GM19351 (cell line): Measurements from ENCODE around the gene EMC10.
A peak's percentile ranks its signal among the peaks of the same experiment; 100 is the strongest.

Source experiments
- ATAC-seq: cut with Tn5 transposase; IDR thresholded peaks from one replicate; pipeline ENCODE4 v1.9.1; 2021; ENCODE audit warnings: mild to moderate bottlenecking, moderate library complexity; ENCODE audit not compliant: unreplicated experiment

The EMC10 gene

DNA sequence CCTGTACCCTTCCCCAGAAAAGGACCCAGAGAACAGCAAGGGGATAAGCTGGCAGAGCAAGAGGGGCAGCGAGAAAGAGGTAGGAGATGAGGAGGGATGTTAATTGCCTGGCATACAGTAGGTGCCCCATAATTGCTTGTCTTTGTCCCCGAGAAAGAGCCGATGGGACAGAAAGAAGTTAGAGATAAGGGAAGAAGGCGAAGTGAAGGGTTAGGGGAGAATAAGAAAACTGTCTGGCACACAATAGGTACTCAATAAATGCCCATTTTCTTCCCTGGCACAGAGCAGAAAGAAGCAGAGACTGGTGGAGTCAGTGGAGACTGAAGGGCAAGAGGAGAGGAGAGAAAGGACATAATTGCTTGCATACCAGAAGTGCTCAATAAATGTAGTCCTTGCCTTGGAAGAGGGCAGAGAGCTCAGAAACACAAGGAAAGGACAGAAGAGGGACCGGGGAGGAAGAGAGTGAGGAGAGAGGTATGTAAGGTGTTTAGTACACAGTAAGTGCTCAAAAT, 18.8 kb downstream of the EMC10 start:
- ATAC-seq, result no peak

DNA sequence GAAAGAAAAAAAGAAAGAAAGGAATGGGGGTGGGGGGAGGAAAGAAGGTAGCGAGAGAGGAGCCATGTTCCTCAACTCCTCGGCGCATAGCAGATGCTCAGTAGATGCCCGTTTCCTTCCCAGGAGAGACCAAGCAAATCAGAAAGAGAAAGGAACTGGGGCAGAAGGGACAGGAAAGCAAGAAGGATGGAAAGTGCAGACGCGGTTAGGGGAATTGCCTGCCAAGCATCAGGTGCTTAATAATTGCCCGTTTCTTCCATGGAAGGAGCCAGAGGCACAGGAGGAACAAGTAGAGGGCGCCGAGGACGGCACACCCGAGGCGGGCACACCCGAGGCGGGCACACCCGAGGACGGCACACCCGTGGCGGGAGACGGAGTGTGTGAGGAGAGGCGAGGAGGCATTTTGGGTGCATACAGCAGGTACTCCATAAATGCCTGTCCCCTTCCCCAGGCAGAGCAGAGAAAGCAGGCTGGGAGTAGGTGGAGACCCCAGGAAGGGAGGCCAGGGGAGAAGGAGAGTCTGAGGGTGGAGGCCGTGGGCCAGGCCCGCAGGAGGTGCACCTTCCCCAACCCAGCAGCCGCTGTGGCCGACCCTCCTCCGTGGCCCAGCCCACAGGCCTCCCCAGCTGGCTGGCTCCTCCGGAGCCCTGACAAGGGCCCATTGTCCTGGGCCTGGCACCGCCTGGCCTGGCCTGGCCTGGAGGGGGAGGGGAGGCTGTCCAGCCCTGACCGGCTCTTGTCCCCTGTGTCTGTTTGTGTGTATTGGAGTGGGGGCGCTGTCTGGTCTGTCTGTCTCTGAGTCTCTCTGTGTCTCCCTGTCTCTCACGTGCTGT, 20.1 kb downstream of the EMC10 start:
- no peak for ATAC-seq

DNA sequence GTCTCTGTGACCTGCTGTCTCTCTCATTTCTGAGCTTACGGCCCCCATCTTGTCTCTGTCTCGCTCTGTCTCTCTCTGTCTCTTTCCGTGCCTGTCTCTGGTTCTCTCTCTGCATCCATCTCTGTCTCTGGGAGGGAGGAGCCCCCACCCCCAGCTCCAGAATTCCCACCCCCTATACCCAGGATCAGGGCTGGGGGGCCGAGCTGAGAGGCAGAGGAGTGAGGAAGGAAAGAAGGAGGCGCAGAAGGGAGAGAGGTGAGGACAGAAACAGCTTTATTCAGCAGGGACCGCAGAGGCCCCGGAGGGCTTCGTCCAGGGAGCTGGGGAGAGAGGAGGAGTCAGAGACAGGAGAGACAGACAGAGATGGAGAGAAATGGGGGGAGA, 20.7 kb downstream of the EMC10 start:
- ATAC-seq, result no peak

DNA sequence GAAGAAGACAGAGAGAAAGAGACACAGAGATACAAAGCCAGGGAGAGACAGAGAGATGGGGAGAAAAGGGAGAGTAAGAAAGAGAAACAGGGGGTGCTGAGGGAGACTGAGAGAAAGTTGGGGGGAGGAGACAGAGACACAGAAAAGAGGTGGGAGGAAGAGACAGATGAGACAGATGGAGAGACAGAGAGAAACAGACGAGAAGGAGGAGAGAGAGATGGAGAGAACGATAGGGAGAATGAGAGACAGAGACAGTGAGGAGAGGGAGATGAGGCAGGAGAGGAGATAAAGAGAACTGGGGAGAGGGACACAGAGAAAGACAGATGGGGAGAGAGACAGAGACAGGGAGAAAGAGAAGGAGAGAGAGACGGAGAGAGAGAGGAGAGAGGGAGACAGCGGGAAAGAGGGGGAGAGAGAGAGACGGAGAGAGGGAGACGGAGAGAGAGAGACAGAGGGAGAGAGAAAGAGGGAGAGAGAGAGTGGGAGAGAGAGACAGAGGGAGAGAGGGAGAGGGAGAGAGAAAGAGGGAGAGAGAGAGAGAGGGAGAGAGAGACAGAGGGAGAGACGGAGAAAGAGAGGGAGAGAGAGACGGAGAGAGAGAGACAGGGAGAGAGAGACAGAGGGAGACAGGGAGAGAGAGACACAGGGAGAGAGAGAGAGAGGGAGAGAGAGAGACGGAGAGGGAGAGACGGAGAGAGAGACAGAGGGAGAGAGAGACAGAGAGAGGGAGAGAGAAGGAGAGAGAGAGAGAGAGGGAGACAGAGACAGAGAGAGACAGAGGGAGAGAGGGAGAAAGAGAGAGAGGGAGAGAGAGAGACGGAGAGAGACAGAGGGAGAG, 22.1 kb downstream of the EMC10 start:
- no peak for ATAC-seq

DNA sequence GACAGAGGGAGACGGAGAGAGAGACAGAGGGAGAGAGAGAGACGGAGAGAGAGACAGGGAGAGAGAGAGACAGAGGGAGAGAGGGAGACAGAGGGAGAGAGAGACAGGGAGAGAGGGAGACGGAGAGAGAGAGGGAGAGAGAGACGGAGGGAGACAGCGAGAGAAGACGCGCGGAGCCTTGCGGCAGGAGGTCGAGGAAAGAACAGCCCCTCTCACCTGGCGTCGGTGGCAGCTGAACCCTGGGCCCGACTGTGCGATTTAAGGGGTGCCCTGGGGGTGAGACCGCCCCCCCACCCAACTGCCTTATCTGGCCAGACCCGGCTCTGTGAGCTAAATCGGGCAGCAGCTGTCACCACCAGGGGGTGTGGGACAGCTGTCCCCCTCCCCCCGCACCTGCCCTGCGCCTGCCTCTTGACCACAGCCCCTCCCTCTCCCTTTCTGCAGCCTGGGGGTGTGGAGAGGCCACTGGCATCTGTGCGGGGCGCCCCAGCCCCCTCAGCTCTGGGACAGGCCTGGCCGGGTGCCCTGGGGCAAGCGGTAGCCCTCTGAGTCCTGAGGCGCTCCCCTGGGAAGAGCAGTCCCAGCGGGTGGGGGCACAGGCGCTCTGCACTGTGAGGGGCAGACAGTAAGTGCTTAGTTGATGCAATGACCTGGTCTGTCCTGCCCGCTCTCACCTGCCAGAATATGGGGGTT, 23.9 kb downstream of the EMC10 start:
- no peak for ATAC-seq

DNA sequence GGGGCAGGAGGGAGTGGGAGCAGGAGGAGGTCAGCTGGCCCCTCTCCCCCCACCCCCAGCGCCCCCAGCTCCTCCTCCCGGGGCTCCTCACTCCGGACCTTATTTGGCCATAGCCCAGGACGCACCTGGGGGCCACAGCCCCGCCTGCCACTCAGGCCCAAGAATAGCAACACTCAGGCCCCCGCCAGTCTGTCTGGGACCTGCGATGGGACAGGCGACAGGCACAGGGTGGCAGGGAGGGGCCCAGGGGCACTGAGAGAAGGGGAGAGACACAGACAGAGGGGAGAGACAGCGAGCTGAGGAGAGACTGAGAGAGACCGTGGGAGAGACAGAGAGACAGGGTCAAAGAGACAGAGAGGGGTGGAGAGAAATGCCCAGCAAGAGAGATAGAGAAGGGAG, 24.4 kb downstream of the EMC10 start:
- ATAC-seq, result no peak

DNA sequence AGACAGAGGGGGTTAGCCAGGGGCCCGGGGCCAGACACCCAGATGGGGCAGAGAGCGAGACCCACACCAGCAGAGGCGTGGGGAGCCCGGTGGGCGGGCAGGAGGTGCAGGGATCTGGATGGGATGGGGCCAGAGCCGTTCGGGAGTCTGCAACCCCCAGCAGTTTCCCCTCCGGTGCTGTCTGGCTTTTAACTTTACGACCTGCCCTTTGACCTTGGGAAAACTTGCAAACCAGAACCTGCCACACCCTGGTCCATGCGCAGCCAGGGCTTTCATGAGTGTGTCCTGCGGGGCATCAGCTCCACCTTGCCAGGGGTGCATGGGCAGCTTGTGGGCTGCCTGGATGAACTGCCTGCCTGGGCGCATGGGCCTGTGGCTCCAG, 24.9 kb downstream of the EMC10 start:
- no peak for ATAC-seq

DNA sequence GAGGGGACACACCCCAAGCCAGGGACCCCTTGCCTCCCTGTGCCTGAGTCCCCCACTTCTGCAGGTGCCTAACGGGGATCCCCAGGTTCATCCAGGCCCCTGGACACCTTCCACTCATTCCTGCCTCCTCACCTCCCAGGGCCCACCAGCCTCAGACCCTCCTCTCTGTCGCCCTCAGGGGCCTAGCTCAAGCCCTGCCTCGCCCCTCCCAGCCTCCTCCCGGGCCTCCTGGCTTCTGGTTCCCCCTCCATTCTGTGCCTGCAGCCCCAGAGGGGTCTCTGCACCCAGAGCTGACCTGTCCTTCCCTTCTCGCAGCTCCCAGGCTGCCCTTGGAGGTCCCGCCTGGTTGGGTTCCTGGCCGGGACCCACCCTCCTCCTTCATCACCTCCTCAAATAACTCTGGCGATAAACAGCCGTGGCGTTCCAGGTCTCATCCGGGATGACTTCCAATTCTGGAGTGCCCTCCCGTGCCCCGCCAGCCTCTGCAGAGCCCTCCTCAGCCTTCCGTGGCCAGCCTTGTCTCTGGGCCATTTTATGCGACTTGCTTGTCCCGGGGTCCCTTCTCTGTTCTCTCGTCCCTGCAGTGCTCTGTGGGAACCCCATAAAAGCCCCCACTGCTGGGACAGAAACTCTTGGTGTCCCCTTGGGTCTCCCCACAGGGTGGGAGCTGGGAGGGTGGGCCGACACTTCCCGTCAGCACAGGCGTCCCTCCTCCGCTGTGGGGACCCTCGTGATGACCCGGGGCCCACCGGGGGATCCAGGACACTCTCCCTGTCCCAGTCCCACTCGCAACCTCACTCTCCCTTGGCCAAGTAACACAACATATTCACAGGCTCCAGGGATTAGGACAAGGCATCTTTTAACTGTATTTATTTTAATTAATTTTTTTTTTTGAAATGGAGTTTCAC, 25.5 kb downstream of the EMC10 start:
- no peak for ATAC-seq

DNA sequence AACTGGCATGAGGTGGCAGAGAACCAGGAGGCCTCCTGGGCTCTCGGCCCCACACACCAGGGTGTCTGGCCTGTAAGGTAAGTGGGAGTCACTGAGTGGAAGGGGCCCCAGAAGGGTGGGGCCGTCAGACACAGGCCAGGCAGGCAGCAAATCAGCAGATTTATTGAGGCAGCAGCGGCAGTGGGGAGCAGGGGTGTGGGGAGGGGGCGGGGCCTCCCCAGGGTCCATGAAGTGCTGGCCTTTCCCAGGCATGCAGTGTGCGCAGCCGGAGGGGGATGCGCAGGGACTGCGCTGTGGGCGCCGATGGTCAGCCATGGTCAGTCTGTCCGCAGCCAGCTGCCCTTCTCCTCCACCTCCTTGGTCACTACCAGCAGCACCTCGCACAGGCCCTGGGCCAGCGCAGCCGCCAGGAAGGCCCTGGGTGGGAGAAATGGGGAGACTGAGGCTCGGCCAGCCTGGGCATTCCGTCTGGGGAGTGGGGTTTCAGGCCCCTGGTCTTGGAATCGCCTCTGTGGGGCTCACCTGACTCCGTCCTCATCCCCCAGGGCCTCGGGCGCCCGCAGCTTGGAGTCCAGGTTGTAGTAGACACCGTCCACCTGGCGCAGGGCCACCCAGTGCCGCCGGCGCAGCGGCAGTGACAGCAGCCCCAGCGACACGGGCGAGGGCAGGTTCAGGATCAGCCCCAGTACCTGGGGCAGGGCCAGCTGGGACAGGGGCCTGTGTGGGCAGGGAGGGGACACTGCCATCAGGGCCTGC, 29.7 kb downstream of the EMC10 start:
- no peak for ATAC-seq

DNA sequence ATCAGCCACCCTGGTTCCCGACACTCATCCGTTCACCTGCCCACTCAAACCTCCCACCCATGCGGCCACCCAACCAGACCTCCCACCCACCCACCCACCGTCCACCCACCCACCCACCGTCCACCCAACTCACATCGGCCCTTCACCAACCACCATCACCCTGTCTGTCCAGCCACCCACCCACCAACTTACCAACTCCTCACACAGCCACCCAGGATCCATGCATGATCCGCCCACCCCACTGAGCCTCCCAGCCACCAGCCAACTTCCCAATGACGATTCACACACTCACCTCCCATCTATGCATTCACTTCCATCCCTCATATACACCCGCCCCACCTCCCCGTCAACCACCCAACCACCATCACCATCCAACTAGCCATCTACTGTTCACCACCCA, 30.4 kb downstream of the EMC10 start:
- ATAC-seq, result no peak

DNA sequence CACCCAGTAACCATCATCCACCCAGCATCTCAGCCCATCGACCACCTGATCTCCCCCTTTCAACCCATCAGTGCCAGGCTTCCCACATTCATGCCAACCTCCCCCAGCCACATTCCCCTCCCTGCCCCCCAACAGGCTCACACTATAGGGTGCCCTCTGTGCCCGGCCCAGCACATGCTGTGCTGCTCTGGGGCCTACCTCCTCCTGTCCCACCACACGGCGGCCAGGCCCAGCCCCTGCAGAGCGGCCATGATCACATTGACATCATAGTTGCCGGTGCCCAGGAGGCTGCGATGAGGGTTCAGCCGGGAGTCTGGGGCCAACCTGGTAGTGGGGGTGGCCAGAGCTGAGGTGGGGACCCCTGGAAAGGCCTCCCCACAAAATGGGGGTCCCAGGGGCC, 31.1 kb downstream of the EMC10 start:
- no peak for ATAC-seq

DNA sequence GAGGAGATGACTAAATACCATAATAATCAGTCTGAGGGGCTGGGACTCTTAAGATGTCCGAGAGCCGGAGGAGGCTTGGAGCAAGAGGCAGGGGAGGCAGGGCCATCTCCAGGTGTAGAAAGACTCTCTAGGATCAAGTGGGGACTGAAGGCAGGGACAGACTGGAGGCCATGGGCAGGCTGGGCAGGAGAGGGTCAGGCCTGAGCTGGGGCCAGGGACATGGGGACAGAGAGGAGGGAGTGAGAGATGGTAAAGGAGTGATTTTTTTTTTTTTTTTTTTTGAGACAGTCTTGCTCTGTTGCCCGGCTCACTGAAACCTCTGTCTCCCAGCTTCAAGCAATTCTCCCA, 32.5 kb downstream of the EMC10 start:
- ATAC-seq, result no peak

DNA sequence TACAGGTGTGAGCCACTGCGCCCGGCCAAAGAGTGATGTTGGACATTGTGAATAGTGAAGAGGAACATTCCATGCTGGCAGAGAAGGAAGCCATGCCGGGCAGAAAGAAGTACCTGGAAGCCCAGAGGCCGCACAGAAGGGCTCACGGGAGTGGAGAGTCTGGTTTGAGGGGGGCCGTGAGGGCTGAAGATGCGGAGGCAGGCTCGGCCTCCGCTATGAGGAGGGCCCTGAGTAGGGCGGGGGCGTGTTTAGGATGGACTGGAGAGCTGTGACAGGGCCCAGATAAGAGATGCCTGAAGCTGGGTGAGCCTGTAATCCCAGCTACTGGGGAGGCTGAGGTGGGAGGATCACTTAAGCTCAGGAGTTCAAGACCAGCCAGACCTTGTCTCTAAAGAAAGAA, 33.1 kb downstream of the EMC10 start:
- ATAC-seq, result no peak

DNA sequence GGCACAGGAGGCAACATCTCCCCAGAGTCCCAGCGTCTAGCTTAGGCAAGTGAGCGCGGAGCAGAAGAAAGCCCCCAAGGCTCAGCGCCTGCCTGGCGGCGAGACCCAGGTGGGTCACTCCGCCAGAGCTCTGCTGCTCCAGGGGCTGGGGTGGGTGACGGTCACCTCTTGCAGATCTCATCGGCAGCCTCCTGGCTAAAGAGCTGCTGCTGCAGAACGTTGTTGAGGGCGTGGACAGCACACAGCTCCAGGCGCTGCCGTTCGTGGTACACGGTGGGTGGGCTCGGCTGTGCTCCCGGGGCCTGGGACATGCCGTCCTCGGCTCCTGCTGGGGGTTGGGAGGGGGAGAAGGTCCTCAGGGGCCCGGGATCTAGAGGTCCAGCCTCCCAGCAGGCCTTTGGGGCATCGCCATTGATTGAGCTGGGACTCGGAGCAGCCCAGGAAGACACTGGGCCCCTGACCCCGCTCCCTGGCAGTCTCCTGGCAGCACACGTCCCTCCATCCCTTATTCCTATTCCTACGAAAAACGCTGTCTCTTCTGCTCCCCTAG, 33.9 kb downstream of the EMC10 start:
- no peak for ATAC-seq

DNA sequence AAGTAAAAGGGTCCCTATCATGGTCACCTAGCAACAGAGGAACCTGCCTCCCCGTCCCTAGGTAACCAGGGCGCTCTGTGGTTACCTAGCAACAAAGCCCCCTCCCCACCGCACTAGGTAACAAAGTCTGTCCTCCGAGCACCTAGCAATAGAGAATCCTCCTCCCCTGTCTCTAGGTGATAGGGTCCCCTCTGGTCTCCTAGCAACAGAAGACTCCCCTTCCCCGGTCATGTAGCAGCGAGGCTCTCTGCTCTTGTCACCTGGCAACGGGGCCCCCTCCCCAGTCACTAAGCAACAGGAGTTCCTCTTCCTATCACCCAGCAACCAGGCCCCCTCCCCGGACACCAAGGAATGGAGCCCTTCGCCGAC, 34.4 kb downstream of the EMC10 start:
- no peak for ATAC-seq

DNA sequence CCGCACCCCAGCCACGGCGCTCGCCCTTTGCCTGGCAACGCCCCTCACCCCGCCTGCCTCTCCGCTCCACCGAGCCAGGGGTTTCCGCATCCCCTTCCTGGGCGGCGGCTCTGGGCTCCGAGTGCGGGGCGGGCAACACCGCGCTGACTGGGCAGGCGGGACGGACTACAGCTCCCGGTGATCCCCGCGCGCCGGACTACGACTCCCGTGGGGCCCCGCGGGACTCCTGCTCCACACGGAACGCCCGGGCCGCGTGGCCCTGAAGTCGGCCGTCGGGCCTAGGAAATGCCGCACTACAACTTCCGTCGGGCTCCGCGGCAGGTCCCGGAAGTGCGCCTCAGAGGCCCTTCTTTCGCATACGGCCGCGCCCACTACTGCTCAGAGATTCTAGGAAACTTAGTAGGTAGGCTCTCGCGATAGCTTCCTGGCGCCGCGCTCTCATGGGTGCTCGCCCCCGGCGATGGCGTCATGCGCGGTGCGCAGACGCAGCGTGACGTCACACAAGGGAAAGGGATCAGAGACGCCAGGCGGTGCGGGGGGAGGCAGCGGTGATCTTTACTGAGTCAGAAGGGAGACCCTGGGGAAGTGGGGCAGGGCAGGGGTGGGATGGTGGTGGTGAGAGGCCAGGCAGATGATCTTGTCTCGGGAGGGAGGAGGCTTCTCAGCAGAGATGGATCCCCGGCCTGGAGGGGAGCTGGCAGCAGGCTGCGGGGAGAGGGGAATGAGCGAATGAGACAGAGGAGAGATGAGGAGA, 34.9 kb downstream of the EMC10 start, which contains the start of gene JOSD2:
Gene JOSD2, minus strand, starts transcription at position 123 of the 754 bp plus-strand sequence. CDS start 760 bp downstream, outside the sequence.
- ATAC-seq, result peak; percentile 87

DNA sequence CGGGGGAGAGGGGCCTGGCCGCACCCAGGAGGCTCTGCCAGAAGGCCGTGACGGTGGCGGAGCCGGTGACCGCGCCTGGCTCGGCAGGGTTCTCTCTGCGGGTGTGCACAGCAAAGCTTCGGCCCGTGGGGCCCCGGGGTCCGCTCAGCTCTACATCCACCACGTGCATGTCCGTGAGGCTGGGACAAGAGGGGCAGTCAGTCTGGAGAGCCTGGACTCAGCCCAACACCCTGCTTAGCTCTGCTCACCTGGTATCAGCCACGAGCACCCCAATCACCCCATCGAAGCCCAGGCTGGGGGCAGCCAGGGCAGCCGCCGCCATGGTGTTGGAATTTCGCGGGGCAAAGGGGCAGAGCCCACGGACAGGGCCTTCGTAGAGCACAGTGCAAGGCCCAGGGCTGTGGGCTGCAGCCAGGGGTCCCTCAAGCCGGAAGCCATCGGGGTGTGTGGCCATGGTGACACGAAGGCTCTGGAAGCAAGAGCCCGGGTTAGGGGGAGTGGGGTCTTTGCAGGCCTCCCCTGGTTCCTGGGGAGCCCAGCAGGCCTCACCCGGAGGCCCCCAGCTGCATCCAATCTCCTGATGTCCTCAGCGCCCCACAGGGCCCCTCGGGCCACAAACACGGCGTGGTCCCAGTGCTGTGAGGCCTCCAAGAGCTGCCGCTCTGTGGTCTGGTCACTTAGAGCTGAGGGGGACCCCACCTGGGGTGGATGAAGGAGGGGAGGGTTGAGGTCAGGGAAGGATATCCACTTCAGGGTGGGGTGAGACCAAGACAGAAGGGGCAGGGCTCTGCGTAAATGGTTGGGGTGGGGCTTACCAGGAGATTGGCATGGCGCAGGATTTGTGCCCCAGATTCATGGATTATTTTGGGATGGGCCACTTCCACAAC, 36.0 kb downstream of the EMC10 start:
- no peak for ATAC-seq
